Stimulated activated CD4-positive, alpha-beta T cell treated with anti-CD3 and anti-CD28 coated beads, Interleukin-2, amount 100 ng/mL, for 24 hours (primary cell): ENCODE data around the gene ITGB2.
"Not testable (repeated sequence)": the region's sequence is repeated elsewhere in the genome, so short reads cannot be mapped to it uniquely, and the experiment has no call there.

Experiments used
- DNase-seq, 2 donors: peaks; one replicate each; pipeline ENCODE4 v3.0.0-alpha.2; 2020

ITGB2 gene

DNA sequence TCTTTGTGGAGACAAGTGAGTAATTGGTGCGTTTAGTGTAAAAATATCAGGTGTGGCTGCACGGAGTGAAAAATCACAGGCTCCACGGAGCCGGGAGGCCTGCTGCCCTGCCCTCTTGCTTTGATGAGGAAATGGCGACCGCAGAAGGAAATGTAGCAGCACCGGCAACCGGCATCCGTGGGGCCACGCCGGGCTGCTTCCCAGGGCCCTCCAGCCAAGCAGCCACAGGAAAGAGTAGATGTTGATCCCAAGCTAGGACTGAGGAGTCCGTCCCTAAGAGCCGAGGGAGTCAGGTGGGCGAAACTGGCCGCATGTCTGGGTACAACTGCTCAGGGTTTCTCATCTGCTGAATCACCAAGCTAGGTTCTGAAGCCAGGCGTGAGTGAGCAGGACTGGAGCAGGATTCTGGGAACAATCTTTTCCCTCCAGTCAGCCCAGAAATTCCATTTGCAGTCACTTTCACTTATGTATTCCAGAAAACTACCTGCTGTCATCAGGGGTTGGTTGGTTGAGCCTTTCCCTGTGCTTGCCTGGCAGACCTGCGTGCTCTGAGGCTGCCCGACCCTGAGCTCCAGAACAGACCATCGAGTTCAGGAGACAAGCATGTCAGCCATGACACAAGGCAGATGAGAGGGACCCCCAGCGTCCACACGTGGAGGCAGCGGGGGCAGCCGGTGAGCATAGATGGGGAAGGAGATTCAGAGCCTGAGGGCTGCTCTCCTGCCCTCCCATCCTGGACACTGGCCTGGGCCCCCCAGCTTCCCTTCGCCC is 5.8 kb upstream of the ITGB2 start:
- peak; percentile 58 to 59 for DNase-seq

DNA sequence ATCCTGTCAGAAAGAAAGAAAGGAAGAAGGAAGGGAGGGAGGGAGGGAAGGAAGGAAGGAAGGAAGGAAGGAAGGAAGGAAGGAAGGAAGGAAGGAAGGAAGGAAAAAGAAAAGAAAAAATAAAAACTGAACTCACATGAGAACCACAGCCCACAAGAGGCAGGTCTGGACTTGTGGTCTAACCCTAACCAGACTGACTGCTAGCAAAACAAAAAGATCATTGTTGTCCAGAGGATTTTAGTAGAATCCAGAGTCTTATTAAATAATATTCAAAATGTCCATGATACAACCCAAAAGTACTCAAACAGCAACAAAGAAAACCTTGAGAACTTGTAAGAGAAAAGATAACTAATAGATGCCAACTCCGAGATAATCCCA is 4.7 kb upstream of the ITGB2 start:
- no peak for DNase-seq

- no peak for DNase-seq
Measured at GRCh38 chr21:44924606-44925377, 4.1 kb upstream of the ITGB2 start.

DNA sequence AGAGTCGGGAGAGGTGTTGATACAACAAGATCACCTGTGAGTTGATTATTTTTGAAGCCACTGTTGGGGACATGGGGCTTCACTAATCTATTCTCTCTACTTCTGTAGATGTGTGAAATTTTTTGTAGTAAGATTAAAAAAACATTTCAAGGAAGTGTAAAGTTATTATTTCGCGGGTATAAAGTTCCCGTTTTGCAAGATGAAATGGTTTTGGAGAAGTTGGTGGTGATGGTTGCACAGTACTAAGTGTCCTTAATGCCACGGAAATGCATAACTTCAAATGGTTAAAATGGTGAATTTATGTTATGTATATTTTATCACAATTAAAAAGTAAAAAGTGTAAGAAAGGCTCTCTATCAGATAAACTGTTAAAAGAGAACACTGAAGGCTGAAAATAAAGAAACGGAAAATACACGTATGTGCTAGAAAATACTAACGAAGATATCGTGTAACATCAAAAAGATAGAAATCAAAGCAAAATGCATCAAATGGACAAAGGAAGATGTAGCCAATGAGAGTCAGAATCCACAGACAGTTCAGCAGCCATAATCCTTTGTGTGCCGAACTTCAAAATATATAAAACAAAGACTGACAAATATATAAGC is 2.9 kb upstream of the ITGB2 start:
- no peak for DNase-seq

GRCh38 chr21:44921928-44922327 is 1.2 kb upstream of the ITGB2 start:
- no peak for DNase-seq

DNA sequence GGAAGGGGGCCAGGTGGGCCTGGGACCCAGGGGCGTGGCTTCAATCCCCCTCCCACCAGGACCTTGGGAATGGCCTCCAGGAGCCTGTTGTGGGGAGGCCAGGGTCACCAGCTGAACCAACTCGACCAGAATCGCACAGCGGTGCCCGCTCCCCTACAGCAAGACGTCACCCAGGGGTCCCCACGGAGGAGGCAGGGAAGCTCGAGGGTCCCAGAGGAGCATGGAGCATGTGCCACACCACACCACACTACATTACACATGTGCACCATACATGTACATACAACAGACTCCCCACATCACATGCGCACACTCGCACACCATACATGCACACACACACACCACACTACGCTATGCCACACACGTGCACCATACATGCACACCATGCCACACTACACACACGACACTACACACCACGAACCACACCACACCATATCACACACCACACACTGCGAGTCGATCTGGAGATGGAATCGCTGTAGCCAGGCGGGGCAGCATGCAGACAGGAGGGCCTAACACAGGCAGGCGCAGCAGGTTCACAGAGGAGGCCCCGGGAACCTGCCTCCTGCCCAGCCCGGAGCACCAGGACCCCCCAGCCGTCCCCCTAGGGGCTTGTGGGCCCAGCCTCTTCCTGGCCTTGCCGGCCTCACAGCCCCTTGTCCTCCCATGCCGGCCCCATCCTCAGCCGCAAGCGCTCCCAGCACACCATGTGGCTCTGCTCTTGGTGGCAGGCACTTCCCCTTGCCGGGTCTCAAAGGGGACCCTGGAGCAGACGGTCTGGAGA is 596 bp downstream of the ITGB2 start:
- DNase-seq = peak; percentile 32 to 42

- no peak for DNase-seq
Measured at GRCh38 chr21:44919111-44919912, 1.4 kb downstream of the ITGB2 start.

DNA sequence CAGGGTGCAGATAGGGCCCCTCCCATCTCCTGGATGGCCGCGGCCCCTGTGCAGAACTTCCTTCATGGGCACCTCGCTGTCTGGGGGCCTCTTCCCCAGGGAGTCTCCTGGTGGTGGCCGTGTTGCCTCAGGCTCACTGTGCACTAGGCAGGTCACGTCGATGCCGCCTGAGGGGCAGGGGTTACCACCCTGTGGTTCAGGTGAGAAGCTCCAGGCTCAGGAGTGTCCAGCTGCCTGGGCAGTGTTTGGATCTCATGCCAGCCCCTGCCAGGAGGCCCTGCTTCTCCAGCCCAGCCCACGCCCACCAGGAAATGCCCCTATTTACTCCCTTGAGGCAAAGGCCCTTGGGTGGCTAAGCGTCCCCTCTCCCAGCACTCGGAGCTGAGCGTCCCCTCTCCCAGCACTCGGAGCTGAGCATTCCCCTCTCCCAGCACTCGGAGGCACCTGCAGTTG is 2.1 kb downstream of the ITGB2 start:
- no peak for DNase-seq

- DNase-seq = no peak
Measured at GRCh38 chr21:44918107-44918470, 2.6 kb downstream of the ITGB2 start.

GRCh38 chr21:44917446-44918106 is 3.1 kb downstream of the ITGB2 start:
- DNase-seq = no peak

- DNase-seq = no peak
Measured at GRCh38 chr21:44916965-44917364, 3.7 kb downstream of the ITGB2 start.

DNA sequence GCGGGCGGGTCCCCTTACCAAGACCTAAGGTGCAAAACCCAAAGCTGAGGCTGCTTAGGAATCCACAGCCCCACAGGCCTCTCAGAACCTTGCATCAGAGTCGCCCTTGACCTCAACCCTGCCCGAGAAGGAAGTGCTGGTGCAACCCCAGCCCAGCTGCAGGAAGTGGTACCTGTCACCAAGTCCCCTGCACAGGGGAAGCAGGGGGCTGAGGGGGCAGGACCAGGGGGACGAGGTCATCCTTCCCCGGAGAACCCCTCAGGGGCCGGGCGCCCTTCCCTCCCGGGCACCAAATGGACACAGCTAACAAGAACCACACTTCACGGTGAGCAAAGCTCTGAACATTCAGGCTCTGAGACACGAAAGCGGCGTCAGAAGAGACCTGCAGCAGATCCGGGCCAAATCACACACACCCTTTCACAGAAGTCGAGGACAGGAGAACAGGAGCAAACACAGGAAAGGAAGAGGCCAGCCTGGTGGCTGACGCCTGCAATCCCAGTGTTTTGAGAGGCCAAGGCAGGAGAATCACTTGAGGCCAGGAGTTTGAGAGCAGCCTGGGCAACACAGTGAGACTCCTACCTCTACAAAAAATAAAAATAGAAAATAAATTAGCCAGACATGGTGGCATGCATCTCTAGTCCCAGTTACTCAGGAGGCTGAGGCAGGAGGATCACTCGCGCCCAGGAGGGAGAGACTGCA is 6.4 kb downstream of the ITGB2 start:
- DNase-seq = peak; percentile 48 to 64

- DNase-seq = no peak
Measured at GRCh38 chr21:44913425-44914175, 7.1 kb downstream of the ITGB2 start.

DNA sequence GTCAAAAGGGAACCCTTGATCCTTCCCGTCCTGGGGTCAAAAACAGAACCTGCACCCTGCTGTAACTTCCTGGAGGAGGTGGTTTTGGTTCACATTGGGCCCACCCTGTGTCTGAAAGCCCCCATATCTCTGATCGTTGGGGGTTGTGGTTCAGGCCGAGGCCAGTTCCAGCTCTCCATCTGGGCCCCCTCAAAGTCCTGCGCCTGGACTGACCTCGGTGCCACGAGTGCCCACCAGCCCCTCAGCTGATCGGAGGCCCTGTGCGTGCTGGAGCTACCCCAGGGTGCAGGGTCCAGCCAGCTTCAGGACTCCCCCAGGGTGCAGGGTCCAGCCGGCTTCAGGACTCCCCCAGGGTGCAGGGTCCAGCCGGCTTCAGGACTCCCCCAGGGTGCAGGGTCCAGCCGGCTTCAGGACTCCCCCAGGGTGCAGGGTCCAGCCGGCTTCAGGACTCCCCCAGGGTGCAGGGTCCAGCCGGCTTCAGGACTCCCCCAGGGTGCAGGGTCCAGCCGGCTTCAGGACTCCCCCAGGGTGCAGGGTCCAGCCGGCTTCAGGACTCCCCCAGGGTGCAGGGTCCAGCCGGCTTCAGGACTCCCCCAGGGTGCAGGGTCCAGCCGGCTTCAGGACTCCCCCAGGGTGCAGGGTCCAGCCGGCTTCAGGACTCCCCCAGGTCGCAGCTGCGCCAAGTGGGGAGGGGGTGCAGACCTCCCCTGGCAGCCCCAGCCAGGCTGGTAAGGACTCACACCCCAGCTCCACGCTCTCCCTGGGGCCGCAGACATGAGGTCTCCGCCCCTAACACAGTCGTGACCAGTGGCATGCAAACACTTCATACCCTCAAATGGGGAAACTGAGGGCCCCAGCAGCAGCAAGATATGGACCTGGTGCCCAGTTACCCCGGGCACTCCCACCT is 7.9 kb downstream of the ITGB2 start:
- not testable (repeated sequence) for DNase-seq

DNA sequence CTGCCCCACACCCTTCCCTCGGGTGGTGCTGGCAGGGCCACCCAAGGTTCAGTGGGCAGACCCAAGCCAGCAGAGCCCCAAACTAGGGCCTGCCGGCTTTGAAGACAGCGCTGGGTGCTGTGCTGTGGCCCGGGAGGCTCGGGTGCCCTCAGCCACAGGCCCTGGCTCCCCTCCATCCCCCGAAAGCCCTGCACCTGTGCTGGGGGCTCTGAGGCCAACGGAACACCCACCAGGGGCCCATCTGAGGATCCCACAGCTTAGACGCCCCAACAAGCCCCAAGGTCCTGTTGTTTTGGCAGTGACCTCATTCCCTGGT is 8.6 kb downstream of the ITGB2 start:
- DNase-seq = no peak

- peak; percentile 59 to 63 for DNase-seq
Measured at GRCh38 chr21:44911384-44912157, 9.1 kb downstream of the ITGB2 start.

DNA sequence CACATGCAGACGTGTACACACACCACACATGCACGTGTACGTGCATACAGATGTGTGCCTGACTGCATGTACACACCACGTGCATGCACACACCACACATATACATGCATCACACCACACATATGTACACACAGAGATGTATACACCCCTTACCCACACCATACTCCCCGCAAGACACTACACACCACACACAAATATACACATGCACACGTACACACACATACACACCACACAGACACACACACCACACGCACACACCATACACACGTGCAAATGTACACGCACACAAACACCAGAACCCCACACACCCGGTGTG is 9.7 kb downstream of the ITGB2 start:
- no peak for DNase-seq

- DNase-seq = no peak
Measured at GRCh38 chr21:44910229-44911067, 10.3 kb downstream of the ITGB2 start.
